ENCODE data around the gene PLPP6.

DNA sequence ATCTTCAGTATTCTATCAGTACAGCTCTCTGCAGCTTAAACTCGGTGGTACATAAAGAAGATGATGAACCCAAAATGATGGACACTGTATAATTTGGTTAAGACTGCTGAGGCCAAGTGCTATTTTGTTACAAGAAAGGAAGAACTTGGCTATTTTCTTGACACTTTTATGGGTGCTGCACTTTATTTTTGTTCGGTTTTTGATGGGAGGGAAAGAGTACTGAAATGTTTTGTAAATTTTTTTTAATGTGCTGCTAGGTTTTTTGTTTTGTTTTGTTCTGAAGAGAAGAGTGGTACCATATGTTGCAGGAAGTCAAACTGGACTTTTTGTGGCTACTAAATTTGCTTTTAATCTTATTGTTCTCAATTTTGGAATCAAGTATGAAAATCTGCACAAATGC lies 43.9 kb downstream of the PLPP6 start:
- TF ChIP-seq POLR2A (IDR thresholded peaks at IDR 0.05), result no peak
- TF ChIP-seq, protein P1, sequence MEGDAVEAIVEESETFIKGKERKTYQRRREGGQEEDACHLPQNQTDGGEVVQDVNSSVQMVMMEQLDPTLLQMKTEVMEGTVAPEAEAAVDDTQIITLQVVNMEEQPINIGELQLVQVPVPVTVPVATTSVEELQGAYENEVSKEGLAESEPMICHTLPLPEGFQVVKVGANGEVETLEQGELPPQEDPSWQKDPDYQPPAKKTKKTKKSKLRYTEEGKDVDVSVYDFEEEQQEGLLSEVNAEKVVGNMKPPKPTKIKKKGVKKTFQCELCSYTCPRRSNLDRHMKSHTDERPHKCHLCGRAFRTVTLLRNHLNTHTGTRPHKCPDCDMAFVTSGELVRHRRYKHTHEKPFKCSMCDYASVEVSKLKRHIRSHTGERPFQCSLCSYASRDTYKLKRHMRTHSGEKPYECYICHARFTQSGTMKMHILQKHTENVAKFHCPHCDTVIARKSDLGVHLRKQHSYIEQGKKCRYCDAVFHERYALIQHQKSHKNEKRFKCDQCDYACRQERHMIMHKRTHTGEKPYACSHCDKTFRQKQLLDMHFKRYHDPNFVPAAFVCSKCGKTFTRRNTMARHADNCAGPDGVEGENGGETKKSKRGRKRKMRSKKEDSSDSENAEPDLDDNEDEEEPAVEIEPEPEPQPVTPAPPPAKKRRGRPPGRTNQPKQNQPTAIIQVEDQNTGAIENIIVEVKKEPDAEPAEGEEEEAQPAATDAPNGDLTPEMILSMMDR (IDR thresholded peaks at IDR 0.05), result no peak
